Renal cortex interstitium (tissue), 11 donors: ENCODE results near the gene CST9L. TPM values are rescaled to one million over a fixed set of nuclear protein-coding genes. Genes with fewer than 3 reads are reported as not detected.
"Not testable (repeated sequence)": the region's sequence is repeated elsewhere in the genome, so short reads cannot be mapped to it uniquely, and the experiment has no call there.

Experiments
- DNase-seq, 11 donors: peaks; one replicate each; pipeline ENCODE4 v3.0.0-alpha.2; 2013; ENCODE audit warnings: low read depth in 9 of 11, low spot score in 4 of 11; ENCODE audit errors: extremely low read depth in 1 of 11
- polyA plus RNA-seq, 3 donors: library from polyadenylated mRNA; unstranded; fragments of 120-200 nt; gene quantifications; one replicate each; pipeline ENCODE4 v1.2.1, GENCODE V29; 2013; ENCODE audit not compliant: insufficient read length in 3 of 3

Gene CST9L
- polyA plus RNA-seq, 3 donors, result not detected

DNA sequence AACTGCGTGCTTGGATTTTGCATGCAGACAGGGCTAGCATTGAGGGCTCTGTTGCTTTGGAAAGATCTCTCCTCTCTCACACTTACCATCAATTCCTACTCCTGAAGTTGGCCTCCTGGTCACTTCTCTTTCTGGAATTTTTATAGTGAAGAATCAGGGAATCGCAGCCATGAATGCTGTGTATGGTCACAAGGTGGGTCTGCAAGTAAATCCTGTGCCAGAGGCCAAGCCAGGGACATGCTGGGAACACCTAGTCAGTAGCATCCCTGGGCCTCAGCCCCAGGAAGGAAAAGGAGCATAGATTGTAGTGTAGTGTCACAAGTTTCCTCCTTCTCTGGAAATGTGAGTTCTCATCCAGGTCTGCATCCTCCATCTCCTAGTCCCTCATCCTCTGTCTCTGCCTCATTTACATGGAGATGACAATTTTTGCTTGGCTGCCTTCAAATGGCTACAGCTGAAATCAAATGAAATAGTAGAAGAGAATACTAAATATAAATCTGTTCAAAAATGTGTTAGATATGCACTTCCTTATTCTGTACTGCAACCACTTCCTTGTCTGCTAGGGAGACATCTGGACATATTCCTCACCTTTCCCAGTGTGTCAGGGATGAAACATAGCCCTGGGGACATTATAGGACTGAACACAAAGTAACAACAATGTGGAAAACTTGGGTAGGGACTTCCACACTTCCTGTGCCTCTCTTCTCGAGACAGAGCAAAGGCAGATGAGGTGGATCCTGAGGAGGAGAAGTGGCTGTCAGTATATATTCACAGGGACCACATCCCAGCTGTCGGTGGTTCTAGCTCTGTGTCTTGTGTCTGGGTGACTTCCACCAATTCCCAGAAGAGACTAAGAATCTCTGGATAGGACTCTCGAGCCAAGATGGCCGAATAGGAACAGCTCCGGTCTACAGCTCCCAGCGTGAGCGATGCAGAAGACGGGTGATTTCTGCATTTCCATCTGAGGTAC, 20.4 kb upstream of the CST9L start:
- DNase-seq, result no peak

DNA sequence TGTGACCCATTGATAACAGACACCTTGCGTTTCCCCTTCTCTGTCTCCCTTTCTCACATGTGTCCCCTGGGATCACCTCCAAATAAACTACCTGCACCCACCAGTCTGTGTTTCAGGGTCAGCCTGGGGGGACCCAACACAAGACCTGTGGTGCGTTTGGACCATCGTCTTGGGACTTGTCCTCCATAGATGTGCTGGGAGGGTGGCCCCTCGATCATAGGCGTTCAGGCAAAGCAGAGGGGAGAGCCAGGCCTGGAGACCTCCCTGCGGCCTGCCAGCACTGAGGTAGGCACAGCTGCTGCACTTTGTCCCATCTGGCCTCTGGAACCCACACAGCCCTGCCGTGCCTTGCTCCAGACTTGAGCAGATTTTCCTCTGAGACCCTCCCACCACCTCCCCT, 19.3 kb upstream of the CST9L start:
- no peak for DNase-seq

- no peak for DNase-seq
Measured at GRCh38 chr20:23586735-23587525, 18.6 kb upstream of the CST9L start.

GRCh38 chr20:23585808-23586734, 17.8 kb upstream of the CST9L start:
- DNase-seq, result no peak

DNA sequence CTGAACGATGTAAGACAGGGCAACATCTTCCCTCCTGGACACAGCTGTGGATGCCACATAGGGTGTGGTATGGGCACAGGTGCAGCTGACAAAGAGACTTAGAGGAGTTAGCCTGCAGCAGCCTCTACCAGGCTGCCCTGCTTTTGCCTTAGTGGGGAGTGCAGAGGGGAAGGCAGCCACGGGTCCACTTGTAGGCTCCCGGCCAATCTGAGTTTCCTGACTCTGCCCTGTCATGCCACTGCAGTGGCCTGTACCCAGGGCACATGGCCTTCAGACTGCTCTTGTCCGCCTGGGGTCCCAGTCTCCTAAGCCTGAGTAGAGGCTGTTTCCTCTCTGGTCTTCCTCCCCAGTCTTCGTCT, 17.1 kb upstream of the CST9L start:
- no peak for DNase-seq

DNA sequence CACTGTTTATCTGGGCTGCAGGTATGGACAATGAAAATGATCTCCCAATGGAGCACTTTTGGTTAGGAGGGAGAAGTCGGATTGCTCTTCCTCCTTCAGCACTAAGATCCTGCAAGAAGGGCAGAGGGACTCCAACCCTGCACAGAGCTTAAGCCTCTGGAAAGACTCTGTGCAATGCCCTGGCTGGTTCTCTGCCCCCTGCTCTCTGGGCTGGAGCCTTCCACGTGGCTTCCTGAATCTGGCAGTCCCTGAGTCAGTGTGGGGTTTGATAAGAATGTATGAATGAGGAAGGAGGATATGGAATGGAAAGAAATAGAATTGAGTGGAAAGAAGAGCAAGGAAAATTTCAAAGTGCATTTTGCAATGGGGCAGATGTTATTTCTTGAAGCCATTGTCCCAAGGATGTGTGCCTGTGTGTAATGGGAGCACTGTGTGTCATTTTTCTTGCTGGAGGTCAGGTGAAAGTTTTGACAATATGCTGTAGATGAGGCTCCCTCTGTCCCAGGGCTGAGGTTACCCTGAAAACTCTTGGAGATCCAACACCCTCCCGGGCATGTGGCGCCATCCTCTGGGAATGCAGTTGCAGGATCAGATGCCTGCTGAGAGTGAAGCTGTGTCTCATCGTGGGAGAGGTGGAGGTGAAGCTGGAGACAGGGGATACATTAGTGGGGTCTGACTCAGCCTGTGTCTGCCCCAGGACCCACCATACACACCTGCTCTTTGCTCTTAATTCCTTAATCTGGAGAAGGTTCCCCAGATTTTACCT, 16.3 kb upstream of the CST9L start:
- no peak for DNase-seq

DNA sequence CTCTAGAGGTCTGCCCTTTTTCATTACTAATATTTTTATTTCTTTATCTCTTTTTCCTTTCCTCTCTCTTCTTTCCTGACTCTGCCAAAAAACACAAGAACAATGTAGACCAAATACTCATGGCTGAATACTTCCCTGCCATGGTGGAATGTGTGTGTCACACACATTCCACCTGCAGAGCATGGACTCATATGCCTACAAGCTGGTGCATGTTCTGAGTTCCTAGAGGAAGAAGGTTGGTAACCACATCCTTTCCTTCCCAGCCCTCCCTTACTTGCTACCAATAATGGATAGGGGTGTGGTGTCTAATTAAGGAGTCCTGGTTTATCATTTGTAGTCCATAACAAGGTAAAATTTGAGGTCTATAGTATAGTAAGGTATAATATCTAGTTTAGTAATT, 15.2 kb upstream of the CST9L start:
- DNase-seq, result no peak

DNA sequence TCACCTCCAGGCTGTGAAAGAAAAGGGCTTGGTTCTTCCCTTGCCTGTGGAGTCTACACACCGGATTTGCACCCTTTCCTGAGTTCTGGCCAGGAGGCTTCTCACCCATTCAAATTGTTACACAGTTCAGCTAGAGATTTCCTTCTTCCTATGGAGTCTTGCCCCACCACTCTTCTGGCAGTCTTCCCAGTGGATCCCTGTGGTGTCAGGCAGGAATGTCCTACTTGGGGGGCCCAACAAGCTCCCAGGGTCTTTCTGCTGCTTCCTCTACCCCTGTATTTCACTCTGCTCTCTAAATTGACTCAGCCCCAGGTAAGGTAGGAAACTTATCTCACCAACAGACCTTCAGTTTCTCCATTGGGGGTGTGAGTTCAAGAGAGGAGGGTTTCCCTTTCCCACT, 14.0 kb upstream of the CST9L start:
- no peak for DNase-seq

DNA sequence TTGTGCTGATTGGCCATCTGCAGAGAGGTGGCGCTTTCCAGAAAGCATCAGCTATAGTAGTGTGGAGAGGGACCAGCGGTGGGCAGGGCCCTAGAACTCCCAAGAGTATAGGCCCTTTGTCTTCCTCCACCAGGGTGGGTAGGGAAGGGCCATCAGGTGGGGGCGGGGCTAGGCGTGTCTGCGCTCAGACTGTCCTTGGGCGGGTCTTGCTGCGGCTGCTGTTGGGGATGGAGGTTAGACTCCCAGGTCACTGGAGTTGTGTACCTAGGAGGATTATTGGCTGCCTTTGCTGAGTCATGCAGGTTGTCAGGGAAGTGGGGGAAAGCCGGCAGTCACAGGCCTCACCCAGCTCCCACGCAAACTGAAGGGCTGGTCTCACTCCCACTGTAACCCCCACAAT, 13.5 kb upstream of the CST9L start:
- DNase-seq, result not testable (repeated sequence)

DNA sequence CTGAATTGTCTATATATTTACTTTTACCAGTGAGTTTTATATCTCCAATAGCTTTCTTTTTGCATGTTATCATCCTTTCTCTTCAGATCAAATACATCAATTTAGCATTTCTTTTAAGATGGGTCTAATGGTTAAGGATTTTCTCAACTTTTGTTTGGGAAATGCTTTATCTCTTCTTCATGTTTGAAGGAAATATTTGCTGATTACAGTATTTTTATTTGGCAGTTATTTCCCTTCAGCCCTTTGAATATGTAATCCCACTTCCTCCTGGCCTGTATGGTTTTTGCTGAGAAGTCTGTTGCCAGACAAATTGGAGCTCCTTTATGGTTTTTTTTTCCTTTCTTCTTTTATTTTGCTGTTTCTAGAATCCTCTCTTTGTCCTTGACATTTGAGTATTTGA, 6.7 kb upstream of the CST9L start:
- DNase-seq, result no peak

DNA sequence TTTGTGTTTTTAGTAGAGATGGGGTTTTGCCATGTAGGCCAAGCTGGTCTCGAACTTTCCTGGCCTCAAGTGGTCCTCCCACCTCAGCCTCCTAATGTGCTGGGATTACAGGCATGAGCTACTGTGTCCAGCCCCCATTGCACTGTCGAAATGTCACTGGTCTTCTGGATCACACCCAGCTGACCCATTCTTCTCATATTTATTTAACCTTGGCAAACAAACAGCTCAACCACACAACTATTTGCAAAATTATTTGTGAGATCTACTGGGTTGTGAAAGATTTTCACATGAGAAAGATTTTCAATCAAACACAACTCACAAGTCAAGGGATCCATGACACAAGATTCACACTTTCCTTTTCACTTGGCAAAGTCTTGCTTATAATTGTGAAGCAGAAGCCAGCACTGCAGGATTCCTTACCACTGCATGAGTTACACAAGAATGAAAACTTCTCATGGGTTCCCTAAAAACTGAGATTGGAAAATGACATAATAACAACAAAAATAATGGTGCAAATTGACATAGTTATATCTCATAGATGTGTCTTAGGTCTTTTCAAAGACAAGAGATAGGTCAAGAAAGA, 2.0 kb upstream of the CST9L start:
- DNase-seq, result no peak

DNA sequence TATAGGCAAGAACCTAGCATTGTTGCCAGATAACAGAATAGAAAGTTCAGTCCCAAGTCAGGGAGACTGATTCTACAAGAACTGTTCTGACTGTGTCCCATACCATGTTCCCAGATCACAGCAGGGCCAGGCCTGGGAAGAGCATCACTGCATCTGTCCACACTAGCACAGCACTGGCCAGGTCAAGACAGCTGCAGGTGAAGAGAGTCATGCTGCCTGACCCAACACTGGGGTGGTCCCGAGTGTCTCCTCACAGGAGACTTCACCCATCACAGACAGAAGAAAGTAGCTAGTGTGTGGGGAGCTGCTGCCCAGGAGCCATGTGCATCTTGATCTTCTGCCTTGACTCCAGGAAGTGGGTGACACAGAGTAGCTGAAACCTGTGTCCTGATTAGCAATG, 1.3 kb upstream of the CST9L start:
- no peak for DNase-seq

GRCh38 chr20:23568971-23569330, 667 bp upstream of the CST9L start:
- no peak for DNase-seq

- DNase-seq, result no peak
Measured at GRCh38 chr20:23566199-23566932, 1.9 kb downstream of the CST9L start.

- no peak for DNase-seq
Measured at GRCh38 chr20:23565503-23566045, 2.7 kb downstream of the CST9L start.

DNA sequence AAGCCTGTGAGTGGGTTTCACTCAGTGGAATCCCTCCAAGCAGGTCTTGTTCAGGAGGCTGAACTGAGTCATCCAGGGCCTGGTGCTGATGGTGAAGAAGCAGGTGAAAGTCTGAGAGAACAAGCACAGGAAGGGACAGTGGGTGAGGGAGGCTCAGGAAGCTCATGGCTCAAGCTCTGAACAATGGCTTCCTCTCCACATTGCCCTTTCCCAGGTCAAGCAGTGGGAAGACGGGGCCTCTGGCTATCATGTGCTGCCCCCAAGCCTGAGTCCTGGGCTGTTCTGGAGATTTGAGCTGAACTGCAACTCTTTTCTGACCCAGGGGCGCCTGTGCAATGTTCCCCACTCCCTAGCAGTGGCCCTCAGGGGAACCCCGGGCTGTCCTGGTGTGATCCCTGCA, 3.4 kb downstream of the CST9L start:
- no peak for DNase-seq

DNA sequence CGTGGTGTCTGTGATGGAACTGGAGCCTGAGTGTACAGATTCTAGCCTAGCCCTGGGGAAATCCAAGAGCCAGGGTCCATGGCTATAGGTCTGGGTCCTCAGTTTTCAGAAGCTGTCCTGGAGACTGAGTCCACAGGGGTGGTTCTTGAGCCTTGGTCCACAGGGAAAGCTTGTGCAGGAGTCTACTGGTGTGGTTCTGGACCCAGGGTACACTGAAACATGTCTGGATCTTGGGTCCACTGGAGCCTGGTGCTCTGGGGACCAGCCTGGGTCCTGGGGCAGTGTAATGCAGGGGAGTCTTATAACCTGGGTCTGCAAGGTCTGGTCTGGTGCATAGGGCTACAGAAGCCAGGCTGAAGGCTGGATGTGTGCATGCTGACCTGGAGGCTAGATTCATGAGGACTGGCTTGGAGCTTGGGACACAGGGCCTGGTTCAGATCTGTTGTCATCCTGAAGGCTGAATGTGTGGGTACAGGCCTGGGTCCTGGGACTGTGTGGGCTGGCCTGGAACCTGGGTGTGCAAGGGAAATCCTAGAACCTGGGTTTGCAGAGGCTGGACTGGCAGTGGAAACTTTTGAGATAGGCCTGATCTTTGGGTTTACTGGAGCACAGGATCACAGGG, 5.5 kb downstream of the CST9L start:
- DNase-seq, result no peak
